ENCODE results near the gene NFE2. TPM values are rescaled to one million over a fixed set of nuclear protein-coding genes. Genes with fewer than 3 reads are reported as not detected.
A peak's percentile ranks its signal among the peaks of the same experiment; 100 is the strongest.

Gene NFE2
- total RNA-seq, 1 experiment from 2014 or later = 2.4 TPM

DNA sequence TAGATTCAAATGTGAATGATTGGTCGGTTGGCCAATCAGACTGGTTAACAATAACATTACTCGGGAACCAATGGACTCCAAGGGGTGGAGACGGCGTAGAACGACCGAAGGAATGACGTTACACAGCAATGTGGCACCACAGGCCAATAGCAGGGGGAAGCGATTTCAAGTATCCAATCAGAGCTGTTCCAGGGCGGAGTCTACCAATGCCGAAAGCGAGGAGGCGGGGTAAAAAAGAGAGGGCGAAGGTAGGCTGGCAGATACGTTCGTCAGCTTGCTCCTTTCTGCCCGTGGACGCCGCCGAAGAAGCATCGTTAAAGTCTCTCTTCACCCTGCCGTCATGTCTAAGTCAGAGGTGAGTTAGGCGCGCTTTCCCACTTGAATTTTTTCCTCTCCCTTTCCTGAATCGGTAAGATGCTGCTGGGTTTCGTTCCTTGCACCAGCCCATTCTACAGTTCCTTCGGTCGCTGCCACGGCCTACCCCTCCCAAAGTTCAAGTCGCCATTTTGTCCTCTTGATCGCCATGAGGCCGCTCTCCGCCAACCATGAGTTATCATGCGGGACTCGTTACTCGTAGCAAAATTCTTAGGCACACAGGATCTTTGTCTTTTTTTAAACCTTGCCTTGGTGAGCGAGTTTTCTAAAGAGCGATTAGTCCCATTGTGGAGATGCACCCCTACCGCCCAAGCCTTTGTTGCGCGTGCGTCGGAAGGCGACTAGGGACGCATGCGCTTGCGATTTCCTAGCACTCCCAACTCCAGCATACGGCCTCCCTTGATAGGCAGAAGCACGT is 20.2 kb downstream of the NFE2 start, which contains the start of gene HNRNPA1 (continued):
- TF ChIP-seq, protein P1, sequence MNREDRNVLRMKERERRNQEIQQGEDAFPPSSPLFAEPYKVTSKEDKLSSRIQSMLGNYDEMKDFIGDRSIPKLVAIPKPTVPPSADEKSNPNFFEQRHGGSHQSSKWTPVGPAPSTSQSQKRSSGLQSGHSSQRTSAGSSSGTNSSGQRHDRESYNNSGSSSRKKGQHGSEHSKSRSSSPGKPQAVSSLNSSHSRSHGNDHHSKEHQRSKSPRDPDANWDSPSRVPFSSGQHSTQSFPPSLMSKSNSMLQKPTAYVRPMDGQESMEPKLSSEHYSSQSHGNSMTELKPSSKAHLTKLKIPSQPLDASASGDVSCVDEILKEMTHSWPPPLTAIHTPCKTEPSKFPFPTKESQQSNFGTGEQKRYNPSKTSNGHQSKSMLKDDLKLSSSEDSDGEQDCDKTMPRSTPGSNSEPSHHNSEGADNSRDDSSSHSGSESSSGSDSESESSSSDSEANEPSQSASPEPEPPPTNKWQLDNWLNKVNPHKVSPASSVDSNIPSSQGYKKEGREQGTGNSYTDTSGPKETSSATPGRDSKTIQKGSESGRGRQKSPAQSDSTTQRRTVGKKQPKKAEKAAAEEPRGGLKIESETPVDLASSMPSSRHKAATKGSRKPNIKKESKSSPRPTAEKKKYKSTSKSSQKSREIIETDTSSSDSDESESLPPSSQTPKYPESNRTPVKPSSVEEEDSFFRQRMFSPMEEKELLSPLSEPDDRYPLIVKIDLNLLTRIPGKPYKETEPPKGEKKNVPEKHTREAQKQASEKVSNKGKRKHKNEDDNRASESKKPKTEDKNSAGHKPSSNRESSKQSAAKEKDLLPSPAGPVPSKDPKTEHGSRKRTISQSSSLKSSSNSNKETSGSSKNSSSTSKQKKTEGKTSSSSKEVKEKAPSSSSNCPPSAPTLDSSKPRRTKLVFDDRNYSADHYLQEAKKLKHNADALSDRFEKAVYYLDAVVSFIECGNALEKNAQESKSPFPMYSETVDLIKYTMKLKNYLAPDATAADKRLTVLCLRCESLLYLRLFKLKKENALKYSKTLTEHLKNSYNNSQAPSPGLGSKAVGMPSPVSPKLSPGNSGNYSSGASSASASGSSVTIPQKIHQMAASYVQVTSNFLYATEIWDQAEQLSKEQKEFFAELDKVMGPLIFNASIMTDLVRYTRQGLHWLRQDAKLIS (CRISPR knock-in tag; IDR thresholded peaks at IDR 0.05; ENCODE audit: borderline replicate concordance) = peak; percentile 30; the same call in 1 of the 2 replicates
- TF ChIP-seq, protein P2, sequence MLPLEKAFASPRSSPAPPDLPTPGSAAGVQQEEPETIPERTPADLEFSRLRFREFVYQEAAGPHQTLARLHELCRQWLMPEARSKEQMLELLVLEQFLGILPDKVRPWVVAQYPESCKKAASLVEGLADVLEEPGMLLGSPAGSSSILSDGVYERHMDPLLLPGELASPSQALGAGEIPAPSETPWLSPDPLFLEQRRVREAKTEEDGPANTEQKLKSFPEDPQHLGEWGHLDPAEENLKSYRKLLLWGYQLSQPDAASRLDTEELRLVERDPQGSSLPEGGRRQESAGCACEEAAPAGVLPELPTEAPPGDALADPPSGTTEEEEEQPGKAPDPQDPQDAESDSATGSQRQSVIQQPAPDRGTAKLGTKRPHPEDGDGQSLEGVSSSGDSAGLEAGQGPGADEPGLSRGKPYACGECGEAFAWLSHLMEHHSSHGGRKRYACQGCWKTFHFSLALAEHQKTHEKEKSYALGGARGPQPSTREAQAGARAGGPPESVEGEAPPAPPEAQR (CRISPR knock-in tag; IDR thresholded peaks at IDR 0.05) = no peak
- TF ChIP-seq CREM (CRISPR knock-in tag; IDR thresholded peaks at IDR 0.05) = peak; percentile 67; the same call in 1 of the 2 replicates
- TF ChIP-seq, protein P3, sequence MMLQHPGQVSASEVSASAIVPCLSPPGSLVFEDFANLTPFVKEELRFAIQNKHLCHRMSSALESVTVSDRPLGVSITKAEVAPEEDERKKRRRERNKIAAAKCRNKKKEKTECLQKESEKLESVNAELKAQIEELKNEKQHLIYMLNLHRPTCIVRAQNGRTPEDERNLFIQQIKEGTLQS (CRISPR knock-in tag; conservative IDR thresholded peaks at IDR 0.05) = no peak
- TF ChIP-seq, protein P4, sequence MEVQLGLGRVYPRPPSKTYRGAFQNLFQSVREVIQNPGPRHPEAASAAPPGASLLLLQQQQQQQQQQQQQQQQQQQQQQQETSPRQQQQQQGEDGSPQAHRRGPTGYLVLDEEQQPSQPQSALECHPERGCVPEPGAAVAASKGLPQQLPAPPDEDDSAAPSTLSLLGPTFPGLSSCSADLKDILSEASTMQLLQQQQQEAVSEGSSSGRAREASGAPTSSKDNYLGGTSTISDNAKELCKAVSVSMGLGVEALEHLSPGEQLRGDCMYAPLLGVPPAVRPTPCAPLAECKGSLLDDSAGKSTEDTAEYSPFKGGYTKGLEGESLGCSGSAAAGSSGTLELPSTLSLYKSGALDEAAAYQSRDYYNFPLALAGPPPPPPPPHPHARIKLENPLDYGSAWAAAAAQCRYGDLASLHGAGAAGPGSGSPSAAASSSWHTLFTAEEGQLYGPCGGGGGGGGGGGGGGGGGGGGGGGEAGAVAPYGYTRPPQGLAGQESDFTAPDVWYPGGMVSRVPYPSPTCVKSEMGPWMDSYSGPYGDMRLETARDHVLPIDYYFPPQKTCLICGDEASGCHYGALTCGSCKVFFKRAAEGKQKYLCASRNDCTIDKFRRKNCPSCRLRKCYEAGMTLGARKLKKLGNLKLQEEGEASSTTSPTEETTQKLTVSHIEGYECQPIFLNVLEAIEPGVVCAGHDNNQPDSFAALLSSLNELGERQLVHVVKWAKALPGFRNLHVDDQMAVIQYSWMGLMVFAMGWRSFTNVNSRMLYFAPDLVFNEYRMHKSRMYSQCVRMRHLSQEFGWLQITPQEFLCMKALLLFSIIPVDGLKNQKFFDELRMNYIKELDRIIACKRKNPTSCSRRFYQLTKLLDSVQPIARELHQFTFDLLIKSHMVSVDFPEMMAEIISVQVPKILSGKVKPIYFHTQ (CRISPR knock-in tag; IDR thresholded peaks at IDR 0.05) = no peak; the same call in 1 of the 2 replicates
- no peak for TF ChIP-seq TCF7 (CRISPR knock-in tag; IDR thresholded peaks at IDR 0.05; ENCODE audit: low read depth)
- 0 out of 2 replicates have a peak, but pooled peaks have one; percentile 37 for TF ChIP-seq USF2 (CRISPR knock-in tag; IDR thresholded peaks at IDR 0.05)
- TF ChIP-seq CDX4 (CRISPR knock-in tag; IDR thresholded peaks at IDR 0.05; ENCODE audit: borderline replicate concordance) = no peak
- TF ChIP-seq IRF2 (CRISPR knock-in tag; IDR thresholded peaks at IDR 0.05; ENCODE audit: borderline replicate concordance, low read depth) = no peak
- TF ChIP-seq HMGXB4 (CRISPR knock-in tag; IDR thresholded peaks at IDR 0.05) = no peak
- TF ChIP-seq USF1 (CRISPR knock-in tag; IDR thresholded peaks at IDR 0.05) = peak; percentile 2; the same call in 1 of the 2 replicates
- no peak for TF ChIP-seq ATF1 (CRISPR knock-in tag; IDR thresholded peaks at IDR 0.05)
- no peak for TF ChIP-seq E2F4 (CRISPR knock-in tag; IDR thresholded peaks at IDR 0.05; ENCODE audit: borderline replicate concordance, low read depth)
- TF ChIP-seq SMAD4 (CRISPR knock-in tag; IDR thresholded peaks at IDR 0.05) = 0 out of 2 replicates have a peak, but pooled peaks have one; percentile 27
- TF ChIP-seq E2F1 (CRISPR knock-in tag; IDR thresholded peaks at IDR 0.05) = no peak
- no peak for TF ChIP-seq GRHL2 (CRISPR knock-in tag; IDR thresholded peaks at IDR 0.05; ENCODE audit: insufficient replicate concordance, severe bottlenecking)
- TF ChIP-seq RELA (CRISPR knock-in tag; IDR thresholded peaks at IDR 0.05; ENCODE audit: borderline replicate concordance) = no peak
- TF ChIP-seq NFATC4 (CRISPR knock-in tag; IDR thresholded peaks at IDR 0.05) = peak; percentile 90
- no peak for TF ChIP-seq ZMAT4 (CRISPR knock-in tag; IDR thresholded peaks at IDR 0.05)
- TF ChIP-seq EMX1 (CRISPR knock-in tag; IDR thresholded peaks at IDR 0.05) = peak; percentile 94; the same call in 1 of the 2 replicates
- TF ChIP-seq GABPB1 (CRISPR knock-in tag; IDR thresholded peaks at IDR 0.05) = peak; percentile 62; the same call in 1 of the 2 replicates
